ENCODE measurements around the gene PLCL1.

PLCL1 gene

DNA sequence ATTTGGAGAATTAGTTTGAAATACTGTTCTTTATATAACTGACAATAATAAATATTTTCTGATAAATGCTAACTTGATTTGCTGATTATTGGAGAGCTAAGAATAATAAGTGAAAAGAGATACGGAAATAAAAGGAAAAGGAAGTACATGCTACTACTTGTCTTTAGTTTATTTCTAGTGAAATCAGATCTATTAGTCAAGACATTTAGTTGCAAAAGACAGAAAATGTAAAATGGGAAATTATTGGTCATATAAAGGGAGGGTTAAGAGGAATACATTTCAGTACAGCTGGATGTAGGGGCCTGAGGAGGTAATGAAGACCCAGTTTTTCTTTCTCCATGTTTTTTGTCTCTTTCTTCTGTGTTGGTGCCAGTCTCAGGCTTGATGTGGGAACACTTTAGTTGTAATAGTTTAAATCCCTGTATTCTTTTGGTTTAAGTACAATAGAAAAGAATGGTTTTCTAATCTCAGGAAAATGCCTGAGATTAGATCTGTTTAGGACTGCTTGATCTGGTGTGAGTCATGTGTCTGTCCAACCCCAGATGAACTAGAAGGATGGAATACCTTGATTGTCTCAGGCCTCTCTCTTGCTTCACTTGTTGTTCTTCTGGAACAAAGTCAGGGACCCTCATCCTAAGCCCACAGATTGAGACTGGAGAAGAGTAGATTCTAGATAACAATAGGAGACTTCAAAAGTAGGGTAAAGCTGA lies 58.0 kb downstream of the PLCL1 start:
- Mint-ChIP-seq H3K4me1 (peaks cover 13% of the 10 kb centered on the region), H3K27ac (no peak overlapping the region), H3K27me3 (no peaks in the 10 kb centered on the region), H3K9me3 (peaks cover 5 to 9% of the 10 kb centered on the region in 2 donors), H3K4me3 (no peak overlapping the region)
- DNase-seq (no peak), ATAC-seq (no peak)

- ATAC-seq: no peak
- Mint-ChIP-seq H3K9me3 (no peaks in the 10 kb centered on the region), H3K27me3 (no peaks in the 10 kb centered on the region), H3K27ac (no peak overlapping the region), H3K4me1 (peaks cover 12% of the 10 kb centered on the region), H3K4me3 (no peak overlapping the region)
- DNase-seq: no peak
Observed at GRCh38 chr2:197863744-197864143, 59.4 kb downstream of the PLCL1 start.

- DNase-seq (no peak), ATAC-seq (no peak)
- H3K9me3 Mint-ChIP-seq: no peaks in the 10 kb centered on the region
- no peaks in the 10 kb centered on the region for H3K27me3 Mint-ChIP-seq
- peaks cover 36% of the 10 kb centered on the region for H3K4me1 Mint-ChIP-seq
- no peak overlapping the region for H3K27ac Mint-ChIP-seq
- H3K4me3 Mint-ChIP-seq: no peak overlapping the region
Observed at GRCh38 chr2:197866455-197866854, 62.1 kb downstream of the PLCL1 start.

DNA sequence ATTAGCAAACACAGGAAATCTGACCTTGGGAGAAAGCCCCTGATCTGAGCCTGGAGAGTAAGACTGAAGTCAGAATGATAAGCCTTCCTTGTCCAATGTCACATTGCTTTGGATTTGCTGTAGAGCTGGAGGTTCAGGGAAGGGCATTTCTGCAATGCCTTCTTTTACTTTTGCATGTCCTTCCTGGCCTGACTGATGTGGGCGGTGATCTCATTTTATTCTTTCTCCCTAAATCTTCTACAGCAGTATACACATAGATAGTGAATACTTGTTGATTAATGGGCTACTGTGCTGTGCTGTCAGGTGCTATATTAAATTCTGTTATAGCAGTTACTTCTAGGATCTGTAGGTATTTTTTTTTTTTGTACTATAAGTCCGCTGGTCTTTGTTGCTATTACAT lies 62.6 kb downstream of the PLCL1 start:
- Mint-ChIP-seq H3K4me1 (peaks cover 37% of the 10 kb centered on the region), H3K9me3 (no peaks in the 10 kb centered on the region), H3K27ac (no peak overlapping the region), H3K4me3 (no peak overlapping the region), H3K27me3 (no peaks in the 10 kb centered on the region)
- DNase-seq (no peak), ATAC-seq (no peak)

DNA sequence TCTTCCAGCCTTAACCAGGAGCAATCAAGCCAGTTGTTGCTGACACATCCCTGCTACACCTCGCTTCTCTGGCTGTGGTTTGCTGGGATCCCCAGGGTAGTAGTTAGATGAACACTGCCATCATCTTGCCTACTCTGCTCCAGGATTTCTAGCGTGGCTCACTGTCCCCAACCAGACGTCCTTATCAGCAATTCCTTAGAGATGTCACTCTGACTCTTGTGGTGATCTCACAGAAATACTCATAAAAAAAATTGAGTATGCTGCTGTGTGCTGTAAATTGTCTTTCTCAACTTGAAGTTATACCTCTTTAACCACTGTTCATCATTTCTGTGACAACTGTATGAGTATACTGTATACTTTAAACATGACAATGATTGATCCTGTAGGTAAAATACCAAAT lies 63.2 kb downstream of the PLCL1 start:
- ATAC-seq: peak; percentile 15
- no peaks in the 10 kb centered on the region for H3K27me3 Mint-ChIP-seq
- H3K4me1 Mint-ChIP-seq: peaks cover 36% of the 10 kb centered on the region
- H3K9me3 Mint-ChIP-seq: no peaks in the 10 kb centered on the region
- no peak for DNase-seq
- H3K4me3 Mint-ChIP-seq: no peak overlapping the region
- no peak overlapping the region for H3K27ac Mint-ChIP-seq

GRCh38 chr2:197868206-197868605 lies 63.8 kb downstream of the PLCL1 start:
- DNase-seq (no peak), ATAC-seq (no peak)
- Mint-ChIP-seq H3K27ac (no peak overlapping the region), H3K27me3 (no peaks in the 10 kb centered on the region), H3K4me1 (peaks cover 34% of the 10 kb centered on the region), H3K9me3 (no peaks in the 10 kb centered on the region), H3K4me3 (no peak overlapping the region)

DNA sequence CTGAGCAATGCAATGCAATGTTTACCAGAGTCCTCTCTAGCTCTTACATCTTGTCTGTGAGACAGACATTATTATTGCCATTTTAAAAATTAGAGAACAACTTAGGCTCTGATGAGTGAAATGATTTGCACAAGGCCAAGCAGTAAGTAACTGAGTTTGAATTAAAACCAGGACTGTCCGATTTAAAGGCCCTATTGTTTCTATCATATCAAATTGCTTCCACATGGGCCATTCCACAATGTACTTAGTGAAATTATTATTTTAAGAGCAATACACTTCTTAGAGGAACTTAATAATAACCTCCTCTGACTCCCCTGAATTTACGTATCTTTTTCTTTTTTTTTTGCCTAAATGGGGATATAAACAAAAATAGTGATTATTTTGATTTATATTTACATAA lies 64.6 kb downstream of the PLCL1 start:
- no peaks in the 10 kb centered on the region for H3K27me3 Mint-ChIP-seq
- no peaks in the 10 kb centered on the region for H3K9me3 Mint-ChIP-seq
- no peak for ATAC-seq
- DNase-seq: no peak
- H3K4me3 Mint-ChIP-seq: peak overlapping the region in 1 of 2 donors; percentile 86
- H3K27ac Mint-ChIP-seq: peak overlapping the region in 1 of 2 donors; percentile 93
- H3K4me1 Mint-ChIP-seq: peaks cover 34% of the 10 kb centered on the region

DNA sequence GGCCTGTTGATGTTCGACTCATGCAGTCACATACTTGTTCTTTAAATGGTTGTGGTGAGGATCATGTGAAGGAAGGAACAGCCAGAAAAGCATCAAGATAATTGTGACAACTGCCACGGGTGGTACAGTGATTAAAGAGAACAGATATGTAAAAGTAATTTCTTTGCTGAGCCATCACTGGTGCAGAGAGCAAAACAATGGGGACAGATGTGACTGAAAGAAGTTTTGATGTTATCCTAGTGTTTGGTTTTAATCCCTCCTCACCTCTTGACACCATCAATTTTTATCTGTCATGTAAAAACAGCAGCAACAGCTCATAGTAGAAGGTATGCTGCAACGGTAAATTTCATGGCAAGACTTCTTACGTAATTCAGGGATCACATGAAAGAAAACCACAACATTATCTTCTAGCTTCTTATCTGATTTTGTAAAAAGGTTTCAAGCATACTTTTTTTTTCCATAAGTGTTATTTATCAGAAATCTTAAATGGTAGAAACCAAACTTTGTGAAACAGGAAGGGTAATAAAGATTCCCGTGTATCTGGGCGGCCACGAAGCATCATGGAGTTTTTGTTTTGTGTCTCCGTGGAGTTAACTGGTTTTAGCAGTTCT lies 65.2 kb downstream of the PLCL1 start:
- Mint-ChIP-seq H3K4me1 (peaks cover 34% of the 10 kb centered on the region), H3K27ac (peak overlapping the region; percentile 92 to 93), H3K27me3 (no peaks in the 10 kb centered on the region), H3K4me3 (peak overlapping the region; percentile 72 to 86), H3K9me3 (no peaks in the 10 kb centered on the region)
- peak; percentile 61 for ATAC-seq
- no peak for DNase-seq

- H3K27ac Mint-ChIP-seq: peak overlapping the region; percentile 92 to 93
- no peaks in the 10 kb centered on the region for H3K9me3 Mint-ChIP-seq
- H3K27me3 Mint-ChIP-seq: no peaks in the 10 kb centered on the region
- peaks cover 34% of the 10 kb centered on the region for H3K4me1 Mint-ChIP-seq
- ATAC-seq (peak; percentile 37), DNase-seq (no peak)
- peak overlapping the region; percentile 72 to 86 for H3K4me3 Mint-ChIP-seq
Observed at GRCh38 chr2:197870137-197870536, 65.7 kb downstream of the PLCL1 start.

GRCh38 chr2:197871780-197872456 lies 67.5 kb downstream of the PLCL1 start:
- Mint-ChIP-seq H3K9me3 (no peaks in the 10 kb centered on the region), H3K27me3 (no peaks in the 10 kb centered on the region), H3K4me1 (peaks cover 34% of the 10 kb centered on the region), H3K4me3 (no peak overlapping the region), H3K27ac (no peak overlapping the region)
- DNase-seq (no peak), ATAC-seq (no peak)

DNA sequence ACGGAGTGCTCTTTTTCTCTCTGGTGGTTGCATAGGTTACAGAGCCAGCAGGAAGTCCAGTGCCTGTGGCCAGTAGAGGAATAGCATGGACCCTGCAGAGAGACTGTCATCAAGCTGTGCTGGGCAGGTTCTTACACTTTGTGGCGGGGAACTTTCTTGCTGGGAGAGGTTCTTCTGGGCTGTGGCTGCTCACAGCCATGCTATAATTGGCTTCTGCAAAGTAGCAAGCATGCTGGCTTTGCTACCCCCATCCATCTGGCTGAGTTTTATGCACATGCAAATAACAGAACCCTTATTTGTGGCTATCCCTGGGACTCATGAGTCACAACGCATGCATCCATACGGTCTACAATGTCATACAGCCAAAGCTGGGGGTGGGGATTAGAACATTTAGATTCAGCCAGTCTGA lies 68.9 kb downstream of the PLCL1 start:
- Mint-ChIP-seq H3K27me3 (no peaks in the 10 kb centered on the region), H3K27ac (no peak overlapping the region), H3K9me3 (no peaks in the 10 kb centered on the region), H3K4me3 (no peak overlapping the region), H3K4me1 (peaks cover 34% of the 10 kb centered on the region)
- ATAC-seq (peak; percentile 64), DNase-seq (no peak)

DNA sequence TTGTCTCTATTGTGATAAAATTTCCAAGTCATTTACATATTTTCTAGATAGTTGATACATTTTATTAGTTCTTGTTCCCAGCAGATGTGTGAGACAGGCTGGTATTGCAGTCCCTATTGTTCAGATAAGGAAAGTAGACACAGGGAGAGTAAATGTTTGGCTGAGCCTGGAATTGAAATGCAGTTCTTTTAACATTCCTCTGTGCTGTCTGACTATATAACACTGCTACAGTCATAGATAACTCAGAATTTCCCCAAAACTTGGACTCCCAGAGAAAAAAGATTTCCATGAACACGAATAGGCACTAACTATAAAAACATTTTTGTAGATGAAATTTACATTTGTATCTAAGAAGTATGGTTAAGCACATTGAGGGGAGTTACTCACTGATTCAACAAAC lies 71.4 kb downstream of the PLCL1 start:
- Mint-ChIP-seq H3K27ac (no peak overlapping the region), H3K4me3 (no peak overlapping the region), H3K9me3 (no peaks in the 10 kb centered on the region), H3K27me3 (no peaks in the 10 kb centered on the region), H3K4me1 (peaks cover 10% of the 10 kb centered on the region)
- ATAC-seq (no peak), DNase-seq (no peak)

- H3K4me1 Mint-ChIP-seq: peaks cover 6% of the 10 kb centered on the region
- ATAC-seq (no peak), DNase-seq (no peak)
- no peaks in the 10 kb centered on the region for H3K27me3 Mint-ChIP-seq
- no peak overlapping the region for H3K27ac Mint-ChIP-seq
- H3K9me3 Mint-ChIP-seq: no peaks in the 10 kb centered on the region
- no peak overlapping the region for H3K4me3 Mint-ChIP-seq
Observed at GRCh38 chr2:197876524-197876923, 72.1 kb downstream of the PLCL1 start.

- Mint-ChIP-seq H3K27me3 (no peaks in the 10 kb centered on the region), H3K4me1 (peaks cover 5% of the 10 kb centered on the region), H3K4me3 (no peak overlapping the region), H3K9me3 (no peaks in the 10 kb centered on the region), H3K27ac (no peak overlapping the region)
- DNase-seq (no peak), ATAC-seq (no peak)
Observed at GRCh38 chr2:197877038-197877437, 72.6 kb downstream of the PLCL1 start.

GRCh38 chr2:197878792-197879191 lies 74.4 kb downstream of the PLCL1 start:
- H3K4me3 Mint-ChIP-seq: no peak overlapping the region
- no peaks in the 10 kb centered on the region for H3K27me3 Mint-ChIP-seq
- ATAC-seq (no peak), DNase-seq (no peak)
- H3K27ac Mint-ChIP-seq: no peak overlapping the region
- H3K4me1 Mint-ChIP-seq: no peaks in the 10 kb centered on the region
- H3K9me3 Mint-ChIP-seq: no peaks in the 10 kb centered on the region

- DNase-seq: no peak
- no peak overlapping the region for H3K27ac Mint-ChIP-seq
- no peaks in the 10 kb centered on the region for H3K4me1 Mint-ChIP-seq
Observed at GRCh38 chr2:197879812-197880408, 75.5 kb downstream of the PLCL1 start.

More at GRCh38 chr2:197879812-197880408, 75.5 kb downstream of the PLCL1 start:
- Mint-ChIP-seq H3K27me3 (no peaks in the 10 kb centered on the region), H3K4me3 (no peak overlapping the region), H3K9me3 (no peaks in the 10 kb centered on the region)
- no peak for ATAC-seq

All from stimulated activated naive CD8-positive, alpha-beta T cell treated with anti-CD3 and anti-CD28 coated beads, Interleukin-15, amount 100 ng/mL, for 72 hours (primary cell).